ENCODE data around the gene MARS2.

DNA sequence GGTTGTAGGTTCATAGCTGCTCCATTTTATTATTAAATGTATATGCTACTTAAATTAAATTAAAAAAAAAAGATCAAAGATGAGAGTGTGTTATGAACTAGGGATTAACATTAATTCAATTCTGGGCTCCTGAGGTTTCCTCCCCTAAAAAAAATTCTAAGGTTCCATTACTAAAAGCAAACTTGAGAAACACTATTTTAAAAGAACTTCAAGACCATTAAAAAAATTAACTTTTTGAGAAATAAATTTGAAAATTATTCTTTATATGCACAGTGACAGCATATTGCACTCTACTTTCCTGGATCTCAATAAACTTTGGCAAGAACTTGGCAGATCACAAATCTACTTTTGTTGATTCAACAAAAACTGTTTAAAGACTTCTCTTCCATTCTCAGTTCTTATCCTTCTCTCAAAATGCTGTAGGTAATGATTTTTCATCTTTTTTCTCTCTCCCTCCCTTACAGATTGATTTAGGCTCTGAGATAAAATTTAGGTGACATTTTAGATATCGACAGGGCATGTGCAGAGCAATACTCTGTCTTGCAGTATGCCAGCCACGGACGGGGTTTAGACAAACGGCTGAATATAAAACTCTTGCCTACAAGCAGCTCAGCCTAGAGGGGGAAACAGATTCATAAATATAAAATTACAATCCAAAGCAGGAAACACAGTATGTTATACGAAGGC is 592 bp upstream of the MARS2 start:
- TF ChIP-seq, protein P1, sequence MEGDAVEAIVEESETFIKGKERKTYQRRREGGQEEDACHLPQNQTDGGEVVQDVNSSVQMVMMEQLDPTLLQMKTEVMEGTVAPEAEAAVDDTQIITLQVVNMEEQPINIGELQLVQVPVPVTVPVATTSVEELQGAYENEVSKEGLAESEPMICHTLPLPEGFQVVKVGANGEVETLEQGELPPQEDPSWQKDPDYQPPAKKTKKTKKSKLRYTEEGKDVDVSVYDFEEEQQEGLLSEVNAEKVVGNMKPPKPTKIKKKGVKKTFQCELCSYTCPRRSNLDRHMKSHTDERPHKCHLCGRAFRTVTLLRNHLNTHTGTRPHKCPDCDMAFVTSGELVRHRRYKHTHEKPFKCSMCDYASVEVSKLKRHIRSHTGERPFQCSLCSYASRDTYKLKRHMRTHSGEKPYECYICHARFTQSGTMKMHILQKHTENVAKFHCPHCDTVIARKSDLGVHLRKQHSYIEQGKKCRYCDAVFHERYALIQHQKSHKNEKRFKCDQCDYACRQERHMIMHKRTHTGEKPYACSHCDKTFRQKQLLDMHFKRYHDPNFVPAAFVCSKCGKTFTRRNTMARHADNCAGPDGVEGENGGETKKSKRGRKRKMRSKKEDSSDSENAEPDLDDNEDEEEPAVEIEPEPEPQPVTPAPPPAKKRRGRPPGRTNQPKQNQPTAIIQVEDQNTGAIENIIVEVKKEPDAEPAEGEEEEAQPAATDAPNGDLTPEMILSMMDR (conservative IDR thresholded peaks at IDR 0.05; ENCODE audit: low read length): no peak
- TF ChIP-seq EZH2phosphoT487 (IDR thresholded peaks at IDR 0.05; ENCODE audit: borderline replicate concordance, low read depth, low read length): no peak
